Spleen (tissue), 11 donors: ENCODE data around the gene RBM47. TPM values are rescaled to one million over a fixed set of nuclear protein-coding genes. Genes with fewer than 3 reads are reported as not detected.
"Not testable (repeated sequence)": the region's sequence is repeated elsewhere in the genome, so short reads cannot be mapped to it uniquely, and the experiment has no call there.

Experiments used
- DNase-seq: peaks from one replicate; pipeline ENCODE4 v3.0.0-alpha.2; 2020
- H3K27ac ChIP-seq, 8 donors: fragments of 200-600 bp; sonication (generic) in 7 of 8; 1 replicate in 4 of 8; 2 replicates in 4 of 8; pipeline versions ENCODE4 v1.5.0 to v1.8.0; 2016 to 2021; ENCODE audit warnings: inconsistent platforms in 4 of 8, mild to moderate bottlenecking in 4 of 8, moderate library complexity in 1 of 8
- H3K27me3 ChIP-seq, 7 donors: fragments of 200-600 bp; sonication (generic) in 6 of 7; replicated peaks in 1 of 7; 1 replicate in 4 of 7; 2 replicates in 3 of 7; pipeline versions ENCODE4 v1.5.0 to v1.8.0; 2016 to 2021; ENCODE audit warnings: inconsistent platforms in 3 of 7, mild to moderate bottlenecking in 1 of 7
- H3K36me3 ChIP-seq, 6 donors: fragments of 200-600 bp; sonication (generic) in 5 of 6; 1 replicate in 4 of 6; 2 replicates in 2 of 6; pipeline versions ENCODE4 v1.5.0 to v1.8.0; 2016 to 2021; ENCODE audit warnings: inconsistent platforms in 2 of 6
- H3K4me1 ChIP-seq, 6 donors: fragments of 200-600 bp; sonication (generic) in 5 of 6; 1 replicate in 3 of 6; 2 replicates in 3 of 6; pipeline versions ENCODE4 v1.5.0 to v1.8.0; 2016 to 2021; ENCODE audit warnings: inconsistent platforms in 3 of 6
- H3K4me3 ChIP-seq, 8 donors: fragments of 200-600 bp; sonication (generic) in 7 of 8; 1 replicate in 4 of 8; 2 replicates in 4 of 8; pipeline versions ENCODE4 v1.5.0 to v1.8.0; 2016 to 2021; ENCODE audit warnings: inconsistent platforms in 4 of 8, mild to moderate bottlenecking in 4 of 8, moderate library complexity in 2 of 8
- H3K9me3 ChIP-seq, 8 donors: fragments of 200-600 bp; sonication (generic) in 7 of 8; 1 replicate in 4 of 8; 2 replicates in 4 of 8; pipeline versions ENCODE4 v1.5.0 to v1.8.0; 2016 to 2021; ENCODE audit warnings: inconsistent platforms in 4 of 8
- POLR2A ChIP-seq, 3 donors: fragments of 450-650 bp; IDR thresholded peaks; one replicate each; pipeline ENCODE4 v1.5.1; 2017; ENCODE audit warnings: antibody characterized with exemption in 3 of 3, mild to moderate bottlenecking in 1 of 3
- POLR2AphosphoS5 ChIP-seq, 3 donors: sonication (generic); formaldehyde crosslinking; IDR thresholded peaks; one replicate each; pipeline ENCODE4 v1.5.1; 2017; ENCODE audit warnings: antibody characterized with exemption in 3 of 3
- whole genome bisulfite sequencing, 5 donors: extraction: QIAGEN DNeasy Blood & Tissue Kit in 3 of 5; methylation state at CpG; one replicate each; pipeline versions ENCODE4 v1.1.5 to v1.1.7; 2013 to 2018; 5-methylcytosine and 5-hydroxymethylcytosine counted together
- intact Hi-C: fragments of 100-400 bp; cut with DNase I; formaldehyde crosslinking; loops from one replicate; pipeline ENCODE4 v1.15.0; 2023; ENCODE audit warnings: low total_unique reads
- polyA plus RNA-seq, 3 donors: library from polyadenylated mRNA; stranded (reverse); fragments of 200-250 nt; gene quantifications; one replicate each; pipeline ENCODE4 v1.2.1, GENCODE V29; 2013
- total RNA-seq, 7 donors: library from RNA; depleted of rRNA in 3 of 7; stranded (reverse); fragments of >200 nt in 3 of 7; fragmentation: NEBNext Ultra II Directional in 4 of 7; extraction: Animal tissue kit (Norgen Biotek cat#: 25700) in 4 of 7; gene quantifications; one replicate each; pipeline versions ENCODE4 v1.1.0 to v1.2.1, GENCODE V29; 2016 to 2021
- TF ChIP-seq, protein P1 (sequence below), 11 experiments: fragments of 200-600 bp in 7 of 11; fragments of 450-650 bp in 4 of 11; sonication (generic) in 4 of 11; IDR thresholded peaks in 8 of 11; conservative IDR thresholded peaks in 3 of 11; 1 replicate in 7 of 11; 2 replicates in 4 of 11; pipeline versions ENCODE4 v1.4.0 to v1.8.0; 2016 to 2021; ENCODE audit warnings: antibody characterized with exemption in 11 of 11, inconsistent platforms in 4 of 11, mild to moderate bottlenecking in 1 of 11
- donor health status: healthy with polysubstance abuse.
- donor health status: DM: no; HTN: no; CAD: no; lungs with moderate emphysema.
- donor health status: DM: no; HTN: no; CAD: no.
- donor health status: Bipolar disorder and iron deficiency.
- donor health status: healthy.
- donor health status: DM: no; HTN: no; CAD: no.
- donor health status: DM: yes; HTN: yes; CAD: no.

The RBM47 gene
- total and polyA plus RNA-seq, 10 donors, result 6.0 to 164 (median 77.9) TPM

DNA sequence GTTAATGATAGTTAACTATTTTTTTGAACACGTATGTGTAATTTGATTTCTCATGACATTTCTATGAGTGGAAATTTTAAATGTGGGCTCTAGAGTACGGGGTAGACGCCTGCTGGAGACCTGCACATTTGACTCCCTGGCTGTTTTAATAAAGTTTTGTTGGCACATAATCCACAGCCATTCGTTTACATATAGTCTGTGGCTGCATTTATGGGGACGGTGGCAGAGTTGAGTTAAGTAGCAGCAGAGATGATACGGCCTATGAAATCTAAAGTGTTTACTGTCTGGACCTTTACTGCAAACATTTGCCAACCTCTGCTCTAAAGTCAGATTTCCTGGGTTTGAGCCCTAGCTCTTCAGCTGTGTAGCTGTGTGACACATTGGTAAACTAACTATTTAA lies 175.8 kb downstream of the RBM47 start:
- TF ChIP-seq POLR2A (IDR thresholded peaks at IDR 0.05) (no peak), POLR2AphosphoS5 (IDR thresholded peaks at IDR 0.05) (no peak)
- TF ChIP-seq, protein P1, sequence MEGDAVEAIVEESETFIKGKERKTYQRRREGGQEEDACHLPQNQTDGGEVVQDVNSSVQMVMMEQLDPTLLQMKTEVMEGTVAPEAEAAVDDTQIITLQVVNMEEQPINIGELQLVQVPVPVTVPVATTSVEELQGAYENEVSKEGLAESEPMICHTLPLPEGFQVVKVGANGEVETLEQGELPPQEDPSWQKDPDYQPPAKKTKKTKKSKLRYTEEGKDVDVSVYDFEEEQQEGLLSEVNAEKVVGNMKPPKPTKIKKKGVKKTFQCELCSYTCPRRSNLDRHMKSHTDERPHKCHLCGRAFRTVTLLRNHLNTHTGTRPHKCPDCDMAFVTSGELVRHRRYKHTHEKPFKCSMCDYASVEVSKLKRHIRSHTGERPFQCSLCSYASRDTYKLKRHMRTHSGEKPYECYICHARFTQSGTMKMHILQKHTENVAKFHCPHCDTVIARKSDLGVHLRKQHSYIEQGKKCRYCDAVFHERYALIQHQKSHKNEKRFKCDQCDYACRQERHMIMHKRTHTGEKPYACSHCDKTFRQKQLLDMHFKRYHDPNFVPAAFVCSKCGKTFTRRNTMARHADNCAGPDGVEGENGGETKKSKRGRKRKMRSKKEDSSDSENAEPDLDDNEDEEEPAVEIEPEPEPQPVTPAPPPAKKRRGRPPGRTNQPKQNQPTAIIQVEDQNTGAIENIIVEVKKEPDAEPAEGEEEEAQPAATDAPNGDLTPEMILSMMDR (IDR thresholded peaks at IDR 0.05 in 8 of 11, conservative IDR thresholded peaks at IDR 0.05 in 3 of 11), result no peak
- Histone ChIP-seq H3K4me3 (no peak overlapping the region), H3K36me3 (peaks cover 0 to 22% (median 2%) of the 10 kb centered on the region in 6 donors), H3K4me1 (peaks cover 0 to 47% (median 17%) of the 10 kb centered on the region in 6 donors), H3K27ac (no peak overlapping the region), H3K9me3 (no peaks in the 10 kb centered on the region), H3K27me3 (no peaks in the 10 kb centered on the region)
- DNase-seq, result no peak
- WGBS, 5 donors, result 88 to 96% (median 94%) methylated on average over 6 of the region's 6 CpGs
- intact Hi-C loops, result no loop called here

DNA sequence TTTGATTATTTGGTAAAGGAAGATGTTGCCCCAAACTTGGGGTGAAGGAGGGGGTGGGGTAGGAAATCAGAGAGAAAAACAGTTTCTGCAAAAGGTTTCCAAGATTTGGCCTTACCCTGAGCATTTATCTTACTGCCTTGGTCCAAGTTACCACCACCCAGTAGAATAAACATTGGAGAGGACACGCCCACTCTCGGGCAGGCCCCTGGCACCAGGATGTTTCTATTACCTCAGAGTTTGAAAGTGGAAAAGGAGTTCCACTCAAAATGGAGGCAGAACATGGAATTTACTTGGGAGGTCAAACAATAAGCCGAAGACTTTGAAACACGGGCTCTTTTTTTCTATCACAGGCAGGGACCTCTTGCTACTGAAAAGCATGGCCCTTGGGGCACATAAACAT lies 180.8 kb downstream of the RBM47 start:
- 88 to 98% (median 91%) methylated on average over 4 of the region's 4 CpGs for WGBS, 5 donors
- H3K4me1 ChIP-seq, result peaks cover 0 to 26% (median 14%) of the 10 kb centered on the region in 6 donors
- H3K9me3 ChIP-seq, result no peaks in the 10 kb centered on the region
- no peaks in the 10 kb centered on the region for H3K27me3 ChIP-seq
- no peak overlapping the region for H3K4me3 ChIP-seq
- DNase-seq, result no peak
- no peak overlapping the region for H3K27ac ChIP-seq
- peaks cover 0 to 22% (median 2%) of the 10 kb centered on the region in 6 donors for H3K36me3 ChIP-seq
- intact Hi-C loops, result no loop called here
- TF ChIP-seq POLR2AphosphoS5 (IDR thresholded peaks at IDR 0.05) (no peak), POLR2A (IDR thresholded peaks at IDR 0.05) (no peak)
- TF ChIP-seq, protein P1 (IDR thresholded peaks at IDR 0.05 in 8 of 11, conservative IDR thresholded peaks at IDR 0.05 in 3 of 11), result no peak

DNA sequence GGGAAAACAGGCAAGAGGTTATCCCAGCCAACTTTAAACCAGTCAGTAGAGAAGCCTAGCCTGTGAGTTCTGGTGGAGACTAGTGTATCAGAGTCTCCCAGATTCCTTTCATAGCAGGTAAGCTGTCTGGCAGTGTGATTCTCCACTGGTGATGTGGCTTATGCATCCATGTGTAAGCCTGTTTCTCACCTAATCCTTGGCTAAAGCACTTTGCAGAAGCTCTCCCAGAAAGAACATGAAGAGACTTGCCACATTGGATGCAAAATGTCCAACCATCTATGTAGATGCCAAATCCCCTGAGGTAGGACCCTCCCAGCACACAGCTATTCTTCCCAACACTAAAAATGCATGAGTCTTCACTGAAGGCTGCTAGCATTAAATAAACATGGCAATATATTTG lies 182.8 kb downstream of the RBM47 start:
- no peaks in the 10 kb centered on the region for H3K9me3 ChIP-seq
- H3K36me3 ChIP-seq, result peaks cover 0 to 22% (median 2%) of the 10 kb centered on the region in 6 donors
- TF ChIP-seq, protein P1 (IDR thresholded peaks at IDR 0.05 in 8 of 11, conservative IDR thresholded peaks at IDR 0.05 in 3 of 11), result no peak
- TF ChIP-seq POLR2AphosphoS5 (IDR thresholded peaks at IDR 0.05) (no peak), POLR2A (IDR thresholded peaks at IDR 0.05) (no peak)
- no peak for DNase-seq
- H3K27ac ChIP-seq, result no peak overlapping the region
- no peaks in the 10 kb centered on the region for H3K27me3 ChIP-seq
- no peak overlapping the region for H3K4me3 ChIP-seq
- intact Hi-C loops, result no loop called here
- peaks cover 0 to 17% (median under 1%) of the 10 kb centered on the region in 6 donors for H3K4me1 ChIP-seq

DNA sequence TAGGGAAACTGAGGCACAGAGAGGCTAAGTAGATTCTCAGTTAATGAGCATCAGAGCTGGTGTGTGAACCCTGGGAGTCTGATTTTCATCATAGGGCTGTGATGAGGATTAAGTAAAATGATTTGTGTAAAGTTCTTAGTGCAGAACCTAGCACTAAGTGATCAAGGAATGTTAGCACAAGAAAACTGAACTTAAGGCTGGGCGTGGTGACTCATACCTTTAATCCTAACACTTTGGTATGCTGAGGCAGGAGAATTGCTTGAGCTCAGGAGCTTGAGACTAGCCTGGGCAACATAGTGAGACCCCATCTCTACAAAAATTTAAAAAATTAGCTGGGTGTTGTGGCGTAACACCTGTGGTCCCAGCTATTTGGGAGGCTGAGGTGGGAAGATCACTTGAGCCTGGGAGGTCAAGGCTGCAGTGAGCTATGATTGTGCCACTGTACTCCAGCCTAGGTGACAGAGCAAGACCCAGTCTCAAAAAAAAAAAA lies 183.4 kb downstream of the RBM47 start:
- H3K27ac ChIP-seq, result not testable (repeated sequence)
- WGBS, 5 donors, result 94 to 98% (median 96%) methylated on average over 2 of the region's 2 CpGs

DNA sequence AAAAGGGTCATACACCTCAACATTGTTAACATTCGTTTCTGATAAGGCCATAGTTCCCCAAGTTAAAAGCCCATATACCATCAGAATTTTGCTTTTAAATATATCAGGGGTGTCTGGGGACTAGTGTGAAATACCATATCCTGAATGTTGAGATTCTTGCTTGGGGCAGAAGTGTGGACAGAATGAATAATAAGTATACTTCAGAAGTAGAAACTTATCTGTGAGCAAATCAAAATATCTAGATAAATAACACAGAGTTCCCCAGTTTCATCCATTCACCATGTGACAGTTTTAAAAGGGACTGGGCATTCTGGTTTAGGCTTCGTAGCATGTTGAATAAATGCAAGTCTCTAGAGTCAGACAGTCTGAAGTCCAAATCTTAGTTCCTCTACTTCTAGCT lies 184.0 kb downstream of the RBM47 start:
- no peak overlapping the region for H3K4me3 ChIP-seq
- no peaks in the 10 kb centered on the region for H3K27me3 ChIP-seq
- DNase-seq, result no peak
- intact Hi-C loops, result no loop called here
- no peak for TF ChIP-seq POLR2A (IDR thresholded peaks at IDR 0.05)
- no peak for TF ChIP-seq POLR2AphosphoS5 (IDR thresholded peaks at IDR 0.05)
- peaks cover 0 to 18% (median 2%) of the 10 kb centered on the region in 6 donors for H3K36me3 ChIP-seq
- peaks cover 0 to 16% (median 0%) of the 10 kb centered on the region in 6 donors for H3K4me1 ChIP-seq
- H3K27ac ChIP-seq, result no peak overlapping the region
- WGBS, 5 donors, result 75 to 86% (median 84%) methylated on average over 2 of the region's 2 CpGs
- no peaks in the 10 kb centered on the region for H3K9me3 ChIP-seq

More for the DNA sequence above, 183.4 kb downstream of the RBM47 start:
- Histone ChIP-seq H3K36me3 (peaks cover 0 to 22% (median 2%) of the 10 kb centered on the region in 6 donors), H3K4me1 (peaks cover 0 to 16% (median 0%) of the 10 kb centered on the region in 6 donors)
- DNase-seq, H3K4me3 ChIP-seq, intact Hi-C loops, H3K27me3 ChIP-seq, H3K9me3 ChIP-seq: not testable (repeated sequence)
